ENCODE measurements around the gene POM121. TPM values are rescaled to one million over a fixed set of nuclear protein-coding genes. Genes with fewer than 3 reads are reported as not detected.
"Not testable (repeated sequence)": the region's sequence is repeated elsewhere in the genome, so short reads cannot be mapped to it uniquely, and the experiment has no call there.

Gene POM121
- total and polyA plus RNA-seq, 3 donors from 2014 or later, result 48.3 to 51.2 (median 49.7) TPM

- H3K4me1 ChIP-seq; H3K27me3 ChIP-seq; DNase-seq; H3K27ac ChIP-seq; intact Hi-C loops (cut with DNase I; ENCODE audit: low total_unique reads); H3K4me3 ChIP-seq; H3K36me3 ChIP-seq (ENCODE audit: low read depth, missing control alignments); H3K9me3 ChIP-seq: not testable (repeated sequence)
- WGBS, 2 donors, result 100% methylated on average over 1 to 4 of the region's 11 CpGs
These were observed 57.2 kb downstream of the POM121 start for GRCh38 chr7:72982084-72982483.

- DNase-seq; H3K27ac ChIP-seq; H3K4me3 ChIP-seq; intact Hi-C loops (cut with DNase I; ENCODE audit: low total_unique reads); H3K27me3 ChIP-seq; H3K4me1 ChIP-seq; H3K9me3 ChIP-seq; H3K36me3 ChIP-seq (ENCODE audit: low read depth, missing control alignments): not testable (repeated sequence)
- WGBS, 2 donors, result no CpG with 5 or more reads among the region's 14 CpGs
These were observed 65.4 kb downstream of the POM121 start for GRCh38 chr7:72990146-72990913.

- H3K9me3 ChIP-seq; H3K27ac ChIP-seq; H3K36me3 ChIP-seq (ENCODE audit: low read depth, missing control alignments); DNase-seq; H3K4me3 ChIP-seq; H3K4me1 ChIP-seq; H3K27me3 ChIP-seq; intact Hi-C loops (cut with DNase I; ENCODE audit: low total_unique reads): not testable (repeated sequence)
- WGBS, 2 donors, result 100% methylated on average over 5 of the region's 8 CpGs
These were observed 70.6 kb downstream of the POM121 start for GRCh38 chr7:72995484-72995883.

- H3K27ac ChIP-seq; H3K36me3 ChIP-seq (ENCODE audit: low read depth, missing control alignments); DNase-seq; intact Hi-C loops (cut with DNase I; ENCODE audit: low total_unique reads); H3K9me3 ChIP-seq; H3K4me1 ChIP-seq; H3K27me3 ChIP-seq; H3K4me3 ChIP-seq: not testable (repeated sequence)
- WGBS, 2 donors, result 97% methylated on average over 4 of the region's 8 CpGs; no CpG with 5 or more reads in 1 of the 2 donors
These were observed 72.6 kb downstream of the POM121 start for GRCh38 chr7:72997447-72997846.

GRCh38 chr7:72997887-72998468 lies 73.1 kb downstream of the POM121 start:
- WGBS, 2 donors, result no CpG with 5 or more reads among the region's 11 CpGs

More at GRCh38 chr7:72997887-72998468, 73.1 kb downstream of the POM121 start:
- H3K36me3 ChIP-seq (ENCODE audit: low read depth, missing control alignments); intact Hi-C loops (cut with DNase I; ENCODE audit: low total_unique reads); DNase-seq; H3K9me3 ChIP-seq; H3K27me3 ChIP-seq; H3K27ac ChIP-seq; H3K4me1 ChIP-seq; H3K4me3 ChIP-seq: not testable (repeated sequence)

Small RNA genes within 50 kb of the gene (small RNA-seq; reads per million reads assigned to genes)
- 0 reads per million in 2 donors for gene RF00019

Other genes with a start within 250 kb of the POM121 start
- 10 to 100 TPM in 1 of 2 donors, 1 to 10 TPM in 1; 8.9 to 11.3 TPM for gene TYW1B, start 96.9 kb upstream of the POM121 start, total RNA-seq
- 10.5 TPM for gene TYW1B, start 96.9 kb upstream of the POM121 start, polyA plus RNA-seq (ENCODE audit: insufficient read depth, low read depth, low replicate concordance)
- 1 to 10 TPM; 3.3 to 7.3 TPM for gene TRIM74, start 44.4 kb downstream of the POM121 start, total RNA-seq
- gene TRIM74, start 44.4 kb downstream of the POM121 start, polyA plus RNA-seq (ENCODE audit: insufficient read depth, low read depth, low replicate concordance), result 6.5 TPM
- 1 to 10 TPM; 1.4 to 8.6 TPM for gene SPDYE8, start 104.7 kb downstream of the POM121 start, total RNA-seq
- 3.8 TPM for gene SPDYE8, start 104.7 kb downstream of the POM121 start, polyA plus RNA-seq (ENCODE audit: insufficient read depth, low read depth, low replicate concordance)
- 1 to 10 TPM; 1.9 to 5.6 TPM for gene SPDYE11, start 132.8 kb downstream of the POM121 start, total RNA-seq
- 6.5 TPM for gene SPDYE11, start 132.8 kb downstream of the POM121 start, polyA plus RNA-seq (ENCODE audit: insufficient read depth, low read depth, low replicate concordance)
- gene SPDYE9, start 160.9 kb downstream of the POM121 start, total RNA-seq, result 1 to 10 TPM; 1.9 to 7.3 TPM
- gene SPDYE9, start 160.9 kb downstream of the POM121 start, polyA plus RNA-seq (ENCODE audit: insufficient read depth, low read depth, low replicate concordance), result 3.7 TPM